ENCODE data around the gene VWA7.

Gene VWA7

DNA sequence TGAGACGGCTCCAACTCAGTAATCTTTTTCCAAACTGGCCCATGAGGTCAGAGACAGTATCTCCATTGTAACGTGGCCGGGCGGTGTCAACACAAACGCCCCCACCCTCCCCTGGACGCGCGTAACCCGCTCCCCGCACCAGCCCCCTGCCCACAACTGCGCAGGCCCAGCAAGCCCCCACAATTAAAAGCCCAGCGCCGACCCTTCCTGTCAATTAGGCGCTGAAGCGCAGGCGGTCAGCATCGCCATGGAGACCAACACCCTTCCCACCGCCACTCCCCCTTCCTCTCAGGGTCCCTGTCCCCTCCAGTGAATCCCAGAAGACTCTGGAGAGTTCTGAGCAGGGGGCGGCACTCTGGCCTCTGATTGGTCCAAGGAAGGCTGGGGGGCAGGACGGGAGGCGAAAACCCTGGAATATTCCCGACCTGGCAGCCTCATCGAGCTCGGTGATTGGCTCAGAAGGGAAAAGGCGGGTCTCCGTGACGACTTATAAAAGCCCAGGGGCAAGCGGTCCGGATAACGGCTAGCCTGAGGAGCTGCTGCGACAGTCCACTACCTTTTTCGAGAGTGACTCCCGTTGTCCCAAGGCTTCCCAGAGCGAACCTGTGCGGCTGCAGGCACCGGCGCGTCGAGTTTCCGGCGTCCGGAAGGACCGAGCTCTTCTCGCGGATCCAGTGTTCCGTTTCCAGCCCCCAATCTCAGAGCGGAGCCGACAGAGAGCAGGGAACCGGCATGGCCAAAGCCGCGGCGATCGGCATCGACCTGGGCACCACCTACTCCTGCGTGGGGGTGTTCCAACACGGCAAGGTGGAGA is 38.1 kb upstream of the VWA7 start, which contains the start of the genes HSPA1A and HSPA1L:
TSS of gene HSPA1A (plus strand) at position 519 of the 814 bp plus-strand sequence. CDS start at position 733, 214 bp downstream.
TSS of gene HSPA1L (minus strand) at position 259 of the 814 bp plus-strand sequence. CDS start 3,311 bp downstream, outside the sequence.
- no peaks in the 10 kb centered on the region for H4K20me1 ChIP-seq (ENCODE audit: insufficient read depth, low read length)
- no peaks in the 10 kb centered on the region for H3K9me2 ChIP-seq (ENCODE audit: low read depth, low read length)
- H3F3A ChIP-seq (ENCODE audit: insufficient read depth, low read length), result no peaks in the 10 kb centered on the region
- TF ChIP-seq, protein P1, sequence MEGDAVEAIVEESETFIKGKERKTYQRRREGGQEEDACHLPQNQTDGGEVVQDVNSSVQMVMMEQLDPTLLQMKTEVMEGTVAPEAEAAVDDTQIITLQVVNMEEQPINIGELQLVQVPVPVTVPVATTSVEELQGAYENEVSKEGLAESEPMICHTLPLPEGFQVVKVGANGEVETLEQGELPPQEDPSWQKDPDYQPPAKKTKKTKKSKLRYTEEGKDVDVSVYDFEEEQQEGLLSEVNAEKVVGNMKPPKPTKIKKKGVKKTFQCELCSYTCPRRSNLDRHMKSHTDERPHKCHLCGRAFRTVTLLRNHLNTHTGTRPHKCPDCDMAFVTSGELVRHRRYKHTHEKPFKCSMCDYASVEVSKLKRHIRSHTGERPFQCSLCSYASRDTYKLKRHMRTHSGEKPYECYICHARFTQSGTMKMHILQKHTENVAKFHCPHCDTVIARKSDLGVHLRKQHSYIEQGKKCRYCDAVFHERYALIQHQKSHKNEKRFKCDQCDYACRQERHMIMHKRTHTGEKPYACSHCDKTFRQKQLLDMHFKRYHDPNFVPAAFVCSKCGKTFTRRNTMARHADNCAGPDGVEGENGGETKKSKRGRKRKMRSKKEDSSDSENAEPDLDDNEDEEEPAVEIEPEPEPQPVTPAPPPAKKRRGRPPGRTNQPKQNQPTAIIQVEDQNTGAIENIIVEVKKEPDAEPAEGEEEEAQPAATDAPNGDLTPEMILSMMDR (IDR thresholded peaks at IDR 0.05; ENCODE audit: low read length), result no peak
- no peak for TF ChIP-seq EZH2 (IDR thresholded peaks at IDR 0.05; ENCODE audit: borderline replicate concordance, low read length)
- H3K79me2 ChIP-seq (ENCODE audit: insufficient read depth, low read length), result no peaks in the 10 kb centered on the region
- H2AFZ ChIP-seq (ENCODE audit: low read length), result no peak within 1 kb of the TSS
- H3K36me3 ChIP-seq (ENCODE audit: insufficient read depth, low read length), result no peaks in the 10 kb centered on the region
- no peaks in the 10 kb centered on the region for H3K9me3 ChIP-seq (ENCODE audit: low read length)
- H3K4me3 ChIP-seq (ENCODE audit: low read depth, low read length, poor library complexity, severe bottlenecking), result peak within 1 kb of the TSS; percentile 17
- H3K27ac ChIP-seq (ENCODE audit: low read depth, low read length, poor library complexity, severe bottlenecking), result no peak within 1 kb of the TSS
- H3K4me2 ChIP-seq (ENCODE audit: low read length), result peak within 1 kb of the TSS; percentile 30
- no peaks in the 10 kb centered on the region; the same call in 1 of the 2 replicates for H3K27me3 ChIP-seq (ENCODE audit: insufficient read depth, low read length)
- H3K4me1 ChIP-seq (ENCODE audit: insufficient read depth, low read length, severe bottlenecking), result peaks cover 5% of the 10 kb centered on the region
- no peak within 1 kb of the TSS for H3K9ac ChIP-seq (ENCODE audit: low read length)

DNA sequence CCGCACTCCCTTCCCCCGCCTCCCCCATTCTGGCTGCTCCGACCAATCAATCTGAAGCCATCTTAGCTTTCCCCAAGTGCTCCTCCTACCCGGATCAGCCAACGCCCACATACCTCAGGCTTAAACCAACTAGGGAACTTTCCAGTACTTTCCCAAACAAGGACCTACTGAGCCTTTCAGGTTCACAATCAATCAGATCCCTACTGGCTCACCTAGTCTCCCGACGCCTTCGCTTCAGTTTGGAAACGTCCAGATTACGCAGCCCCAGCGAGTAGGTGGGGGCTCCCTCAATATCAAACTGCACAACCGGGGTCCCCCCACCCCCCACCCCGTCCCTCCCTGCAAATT is 37.5 kb upstream of the VWA7 start:
- H3K4me1 ChIP-seq (ENCODE audit: insufficient read depth, low read length, severe bottlenecking), result peaks cover 5% of the 10 kb centered on the region
- no peaks in the 10 kb centered on the region for H3K79me2 ChIP-seq (ENCODE audit: insufficient read depth, low read length)
- H4K20me1 ChIP-seq (ENCODE audit: insufficient read depth, low read length), result no peaks in the 10 kb centered on the region
- H3K9me2 ChIP-seq (ENCODE audit: low read depth, low read length), result no peaks in the 10 kb centered on the region
- no peak overlapping the region for H3K4me2 ChIP-seq (ENCODE audit: low read length)
- H3K4me3 ChIP-seq (ENCODE audit: low read depth, low read length, poor library complexity, severe bottlenecking), result no peak overlapping the region
- H3K9ac ChIP-seq (ENCODE audit: low read length), result no peak overlapping the region
- H3F3A ChIP-seq (ENCODE audit: insufficient read depth, low read length), result no peaks in the 10 kb centered on the region
- H3K36me3 ChIP-seq (ENCODE audit: insufficient read depth, low read length), result no peaks in the 10 kb centered on the region
- TF ChIP-seq, protein P1 (IDR thresholded peaks at IDR 0.05; ENCODE audit: low read length), result no peak
- no peak overlapping the region for H2AFZ ChIP-seq (ENCODE audit: low read length)
- no peak overlapping the region for H3K27ac ChIP-seq (ENCODE audit: low read depth, low read length, poor library complexity, severe bottlenecking)
- no peaks in the 10 kb centered on the region; the same call in 1 of the 2 replicates for H3K27me3 ChIP-seq (ENCODE audit: insufficient read depth, low read length)
- no peaks in the 10 kb centered on the region for H3K9me3 ChIP-seq (ENCODE audit: low read length)

DNA sequence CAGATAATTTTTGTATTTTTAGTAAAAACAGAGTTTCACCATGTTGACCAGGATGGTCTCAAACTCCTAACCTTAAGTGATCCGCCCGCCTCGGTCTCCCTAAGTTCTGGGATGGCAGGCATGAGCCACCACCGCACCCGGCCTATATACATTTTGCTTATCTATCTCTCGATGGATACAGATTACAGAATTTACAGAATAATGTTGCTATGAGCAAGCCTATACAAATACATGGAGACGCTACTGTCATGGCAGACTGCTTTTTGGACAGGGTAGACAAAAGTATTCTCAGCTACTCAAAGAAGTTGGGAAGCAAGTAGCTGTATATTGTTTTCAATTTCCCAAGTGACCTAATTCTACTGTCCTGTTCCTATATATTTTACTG is 36.3 kb upstream of the VWA7 start:
- H3K9me2 ChIP-seq (ENCODE audit: low read depth, low read length), result no peaks in the 10 kb centered on the region
- peaks cover 5% of the 10 kb centered on the region for H3K4me1 ChIP-seq (ENCODE audit: insufficient read depth, low read length, severe bottlenecking)
- no peaks in the 10 kb centered on the region for H3F3A ChIP-seq (ENCODE audit: insufficient read depth, low read length)
- TF ChIP-seq EZH2 (IDR thresholded peaks at IDR 0.05; ENCODE audit: borderline replicate concordance, low read length), result no peak
- TF ChIP-seq, protein P1 (IDR thresholded peaks at IDR 0.05; ENCODE audit: low read length), result no peak
- H3K79me2 ChIP-seq (ENCODE audit: insufficient read depth, low read length), result no peaks in the 10 kb centered on the region
- no peak overlapping the region for H2AFZ ChIP-seq (ENCODE audit: low read length)
- H3K9ac ChIP-seq (ENCODE audit: low read length), result no peak overlapping the region
- H3K9me3 ChIP-seq (ENCODE audit: low read length), result no peaks in the 10 kb centered on the region
- no peak overlapping the region for H3K27ac ChIP-seq (ENCODE audit: low read depth, low read length, poor library complexity, severe bottlenecking)
- H3K4me3 ChIP-seq (ENCODE audit: low read depth, low read length, poor library complexity, severe bottlenecking), result no peak overlapping the region
- H3K27me3 ChIP-seq (ENCODE audit: insufficient read depth, low read length), result no peaks in the 10 kb centered on the region; the same call in 1 of the 2 replicates
- no peaks in the 10 kb centered on the region for H3K36me3 ChIP-seq (ENCODE audit: insufficient read depth, low read length)
- no peaks in the 10 kb centered on the region for H4K20me1 ChIP-seq (ENCODE audit: insufficient read depth, low read length)
- H3K4me2 ChIP-seq (ENCODE audit: low read length), result no peak overlapping the region

All from OCI-LY1 (cell line).